Muscle layer of colon (tissue), 2 donors: ENCODE measurements around the gene CPVL.

Experiments
- H3K27ac ChIP-seq: one replicate; pipeline ENCODE4 v1.7.0; 2013; ENCODE audit warnings: low read depth, mild to moderate bottlenecking, low read length, moderate library complexity
- H3K27me3 ChIP-seq, 2 donors: one replicate each; pipeline ENCODE4 v1.7.0; 2013; ENCODE audit warnings: low read length in 2 of 2, mild to moderate bottlenecking in 2 of 2; ENCODE audit not compliant: insufficient read depth in 2 of 2, control insufficient read depth in 1 of 2
- H3K36me3 ChIP-seq: one replicate; pipeline ENCODE4 v1.7.0; 2013; ENCODE audit warnings: mild to moderate bottlenecking, low read length; ENCODE audit not compliant: insufficient read depth
- H3K4me1 ChIP-seq: one replicate; pipeline ENCODE4 v1.7.0; 2013; ENCODE audit warnings: mild to moderate bottlenecking, low read length; ENCODE audit not compliant: insufficient read depth
- H3K4me3 ChIP-seq, 2 donors: one replicate each; pipeline ENCODE4 v1.7.0; 2013; ENCODE audit warnings: low read length in 2 of 2, low read depth in 1 of 2, mild to moderate bottlenecking in 1 of 2, moderate library complexity in 1 of 2
- H3K9ac ChIP-seq: one replicate; pipeline ENCODE4 v1.7.0; 2013; ENCODE audit warnings: low read length
- H3K9me3 ChIP-seq: one replicate; pipeline ENCODE4 v1.7.0; 2013; ENCODE audit warnings: mild to moderate bottlenecking, low read length
- donor health status: abdominal sarcoma.
- donor health status: Adenocarcinoma of cecum.

Gene CPVL

GRCh38 chr7:29179115-29179514 is 32.8 kb upstream of the CPVL start:
- Histone ChIP-seq H3K9ac (no peak overlapping the region), H3K27ac (no peak overlapping the region), H3K4me1 (no peaks in the 10 kb centered on the region), H3K27me3 (no peaks in the 10 kb centered on the region), H3K9me3 (no peaks in the 10 kb centered on the region), H3K36me3 (no peaks in the 10 kb centered on the region), H3K4me3 (no peak overlapping the region)

GRCh38 chr7:29177963-29178600 is 31.7 kb upstream of the CPVL start:
- Histone ChIP-seq H3K4me1 (no peaks in the 10 kb centered on the region), H3K27ac (no peak overlapping the region), H3K9ac (no peak overlapping the region), H3K27me3 (no peaks in the 10 kb centered on the region), H3K9me3 (no peaks in the 10 kb centered on the region), H3K36me3 (no peaks in the 10 kb centered on the region), H3K4me3 (no peak overlapping the region)

- Histone ChIP-seq H3K36me3 (no peaks in the 10 kb centered on the region), H3K27ac (no peak overlapping the region), H3K9me3 (no peaks in the 10 kb centered on the region)
Observed at GRCh38 chr7:29173458-29173857, 27.1 kb upstream of the CPVL start.

GRCh38 chr7:29170781-29171180 is 24.4 kb upstream of the CPVL start:
- no peak overlapping the region for H3K9ac ChIP-seq
- H3K4me3 ChIP-seq: no peak overlapping the region
- H3K27me3 ChIP-seq: no peaks in the 10 kb centered on the region
- H3K36me3 ChIP-seq: no peaks in the 10 kb centered on the region
- no peaks in the 10 kb centered on the region for H3K9me3 ChIP-seq
- no peak overlapping the region for H3K27ac ChIP-seq
- no peaks in the 10 kb centered on the region for H3K4me1 ChIP-seq

More at GRCh38 chr7:29173458-29173857, 27.1 kb upstream of the CPVL start:
- Histone ChIP-seq H3K4me3 (no peak overlapping the region), H3K9ac (no peak overlapping the region), H3K4me1 (no peaks in the 10 kb centered on the region), H3K27me3 (no peaks in the 10 kb centered on the region)

GRCh38 chr7:29167721-29168120 is 21.4 kb upstream of the CPVL start:
- no peak overlapping the region for H3K9ac ChIP-seq
- no peak overlapping the region for H3K27ac ChIP-seq
- no peaks in the 10 kb centered on the region for H3K4me1 ChIP-seq
- H3K27me3 ChIP-seq: no peaks in the 10 kb centered on the region
- no peak overlapping the region for H3K4me3 ChIP-seq
- no peaks in the 10 kb centered on the region for H3K36me3 ChIP-seq
- H3K9me3 ChIP-seq: no peaks in the 10 kb centered on the region

GRCh38 chr7:29163854-29164253 is 17.5 kb upstream of the CPVL start:
- no peak overlapping the region for H3K4me3 ChIP-seq
- no peak overlapping the region for H3K9ac ChIP-seq
- H3K4me1 ChIP-seq: no peaks in the 10 kb centered on the region
- no peak overlapping the region for H3K27ac ChIP-seq
- H3K9me3 ChIP-seq: no peaks in the 10 kb centered on the region
- no peaks in the 10 kb centered on the region for H3K27me3 ChIP-seq
- H3K36me3 ChIP-seq: no peaks in the 10 kb centered on the region

GRCh38 chr7:29162577-29162976 is 16.2 kb upstream of the CPVL start:
- H3K4me1 ChIP-seq: no peaks in the 10 kb centered on the region
- no peak overlapping the region for H3K27ac ChIP-seq
- H3K4me3 ChIP-seq: no peak overlapping the region
- no peaks in the 10 kb centered on the region for H3K36me3 ChIP-seq
- no peaks in the 10 kb centered on the region for H3K9me3 ChIP-seq
- no peaks in the 10 kb centered on the region for H3K27me3 ChIP-seq
- no peak overlapping the region for H3K9ac ChIP-seq

GRCh38 chr7:29161231-29161630 is 14.9 kb upstream of the CPVL start:
- Histone ChIP-seq H3K27me3 (no peaks in the 10 kb centered on the region), H3K9ac (no peak overlapping the region), H3K4me3 (no peak overlapping the region), H3K4me1 (no peaks in the 10 kb centered on the region), H3K27ac (no peak overlapping the region), H3K36me3 (no peaks in the 10 kb centered on the region), H3K9me3 (no peaks in the 10 kb centered on the region)

GRCh38 chr7:29160080-29160479 is 13.7 kb upstream of the CPVL start:
- no peaks in the 10 kb centered on the region for H3K4me1 ChIP-seq
- no peak overlapping the region for H3K4me3 ChIP-seq
- no peaks in the 10 kb centered on the region for H3K36me3 ChIP-seq
- no peaks in the 10 kb centered on the region for H3K9me3 ChIP-seq
- no peak overlapping the region for H3K9ac ChIP-seq
- H3K27ac ChIP-seq: no peak overlapping the region
- no peaks in the 10 kb centered on the region for H3K27me3 ChIP-seq

GRCh38 chr7:29158795-29159423 is 12.6 kb upstream of the CPVL start:
- H3K9ac ChIP-seq: no peak overlapping the region
- no peaks in the 10 kb centered on the region for H3K27me3 ChIP-seq
- no peaks in the 10 kb centered on the region for H3K36me3 ChIP-seq
- no peak overlapping the region for H3K27ac ChIP-seq
- no peaks in the 10 kb centered on the region for H3K4me1 ChIP-seq
- H3K4me3 ChIP-seq: no peak overlapping the region
- no peaks in the 10 kb centered on the region for H3K9me3 ChIP-seq

- Histone ChIP-seq H3K27me3 (no peaks in the 10 kb centered on the region), H3K4me3 (no peak overlapping the region), H3K4me1 (no peaks in the 10 kb centered on the region), H3K9ac (no peak overlapping the region), H3K36me3 (no peaks in the 10 kb centered on the region), H3K9me3 (no peaks in the 10 kb centered on the region), H3K27ac (no peak overlapping the region)
Observed at GRCh38 chr7:29156907-29157452, 10.6 kb upstream of the CPVL start.

- Histone ChIP-seq H3K36me3 (no peaks in the 10 kb centered on the region), H3K9me3 (no peaks in the 10 kb centered on the region), H3K9ac (no peak overlapping the region), H3K4me3 (no peak overlapping the region), H3K27ac (no peak overlapping the region), H3K4me1 (no peaks in the 10 kb centered on the region), H3K27me3 (no peaks in the 10 kb centered on the region)
Observed at GRCh38 chr7:29154076-29154475, 7.7 kb upstream of the CPVL start.
